SK-N-MC (cell line): ENCODE measurements around the gene AMN.

Experiments used
- EZH2 ChIP-seq: fragments of 200-600 bp; sonication (generic); IDR thresholded peaks from one replicate; pipeline ENCODE4 v1.6.1; 2017; ENCODE audit warnings: antibody characterized with exemption
- POLR2AphosphoS5 ChIP-seq: IDR thresholded peaks from 2 replicates; pipeline ENCODE4 v1.6.1; 2012; ENCODE audit warnings: mild to moderate bottlenecking, low read depth, low read length, borderline replicate concordance

DNA sequence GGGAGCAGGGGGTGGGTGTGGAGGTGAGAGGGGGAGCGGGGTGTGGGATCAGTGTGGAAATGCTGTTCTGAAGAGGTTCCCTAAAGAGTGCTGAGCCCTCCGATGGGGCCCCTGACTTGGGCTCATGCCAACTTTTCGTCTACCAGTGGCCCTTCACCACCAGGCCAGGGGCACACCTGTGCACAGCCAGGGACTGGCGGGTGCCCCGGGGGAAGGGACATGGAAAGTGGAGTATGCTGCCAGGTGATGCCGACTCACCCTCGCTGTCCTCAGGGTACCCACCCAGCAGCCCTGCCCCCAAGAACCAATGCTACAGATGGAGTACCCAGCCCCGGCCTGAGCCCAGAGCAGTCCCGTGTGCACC is 26.2 kb downstream of the AMN start:
- TF ChIP-seq EZH2 (no peak), POLR2AphosphoS5 (no peak)
